Kidney (tissue), 14 donors: Measurements from ENCODE around the gene ZNF827. TPM values are rescaled to one million over a fixed set of nuclear protein-coding genes. Genes with fewer than 3 reads are reported as not detected.

Experiments
- DNase-seq, 5 donors: peaks; one replicate each; pipeline ENCODE4 v3.0.0-alpha.2; 2013 to 2020
- FAIRE-seq: peaks from 2 replicates; lab custom pipeline; 2012; peaks lifted over from hg19 to GRCh38; lab: Jason Lieb, UNC
- H3K27ac ChIP-seq, 2 donors: one replicate each; pipeline ENCODE4 v1.7.0; 2013; ENCODE audit warnings: low read depth in 2 of 2, low read length in 2 of 2, inconsistent platforms in 1 of 2
- H3K27me3 ChIP-seq: one replicate; pipeline ENCODE4 v1.7.1; 2013; ENCODE audit warnings: low read length, inconsistent platforms; ENCODE audit not compliant: control insufficient read depth, insufficient read depth
- H3K36me3 ChIP-seq, 3 donors: one replicate each; pipeline versions ENCODE4 v1.7.0 to v1.7.1; 2013; ENCODE audit warnings: low read length in 3 of 3, control low read depth in 1 of 3, inconsistent platforms in 1 of 3; ENCODE audit not compliant: insufficient read depth in 3 of 3, control insufficient read depth in 2 of 3
- H3K4me1 ChIP-seq, 3 donors: one replicate each; pipeline versions ENCODE4 v1.7.0 to v1.7.1; 2013; ENCODE audit warnings: low read length in 3 of 3, inconsistent platforms in 1 of 3, low read depth in 1 of 3; ENCODE audit not compliant: control insufficient read depth in 2 of 3, insufficient read depth in 2 of 3
- H3K4me3 ChIP-seq, 3 donors: one replicate each; pipeline versions ENCODE4 v1.7.0 to v1.8.1; 2013; ENCODE audit warnings: low read length in 3 of 3, control low read depth in 1 of 3, inconsistent platforms in 1 of 3
- H3K9ac ChIP-seq, 3 donors: one replicate each; pipeline versions ENCODE4 v1.7.0 to v1.7.1; 2013; ENCODE audit warnings: low read length in 3 of 3, control low read depth in 1 of 3, inconsistent platforms in 1 of 3
- H3K9me3 ChIP-seq, 3 donors: one replicate each; pipeline versions ENCODE4 v1.7.0 to v1.7.1; 2013; ENCODE audit warnings: low read length in 3 of 3, control low read depth in 1 of 3, inconsistent platforms in 1 of 3; ENCODE audit not compliant: control insufficient read depth in 2 of 3, insufficient read depth in 1 of 3
- intact Hi-C: fragments of 100-400 bp; cut with DNase I; formaldehyde crosslinking; loops from one replicate; pipeline ENCODE4 v1.11.1; 2022
- polyA plus RNA-seq: library from polyadenylated mRNA; stranded (reverse); fragments of 350-450 nt; fragmentation: Illumina TruSeq; extraction: RNeasy Lipid Tissue Mini Kit (QIAGEN cat#74804); gene quantifications from one replicate; pipeline ENCODE4 v1.2.3, GENCODE V29; 2014; ENCODE audit warnings: low read depth, low replicate concordance; ENCODE audit not compliant: insufficient read depth
- total RNA-seq: library from RNA; stranded (reverse); fragmentation: NEBNext Ultra II Directional; extraction: Animal tissue kit (Norgen Biotek cat#: 25700); gene quantifications from one replicate; pipeline ENCODE4 v1.2.1, GENCODE V29; 2021
- TF ChIP-seq, protein P1 (sequence below): IDR thresholded peaks from 3 replicates; pipeline ENCODE4 v1.5.1; 2012; ENCODE audit warnings: mild to moderate bottlenecking, moderate library complexity, borderline replicate concordance; ENCODE audit not compliant: insufficient read depth; ENCODE audit errors: extremely low read depth
- donor health status: control.
- donor health status: control.
- donor health status: control.
- donor health status: control.
- donor health status: control.
- donor health status: DM: yes; HTN: yes; CAD: no.
- donor health status: Normal renal cell carcinoma (clear cell type).

The ZNF827 gene
- total and polyA plus RNA-seq, 2 donors from 2014 or later, result 3.5 to 22.6 TPM

DNA sequence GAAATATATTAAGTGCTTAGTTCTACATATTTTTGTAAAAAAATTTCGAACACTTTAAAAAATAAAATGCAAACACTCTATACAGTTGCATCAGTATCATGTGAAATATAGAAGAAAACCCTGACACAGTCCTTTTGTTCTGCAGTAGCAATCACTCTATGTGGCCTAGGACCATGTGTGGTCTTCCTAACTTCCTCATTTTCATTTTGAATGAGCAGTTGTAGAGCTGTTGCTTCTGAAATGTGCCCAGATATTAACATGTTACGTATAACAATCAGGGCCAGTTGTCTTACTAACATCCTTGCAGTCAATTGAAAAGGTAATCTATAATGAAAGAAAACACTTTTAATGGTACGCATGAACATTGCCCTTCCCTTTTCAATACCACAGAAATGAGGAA is 107.9 kb downstream of the ZNF827 start:
- TF ChIP-seq, protein P1, sequence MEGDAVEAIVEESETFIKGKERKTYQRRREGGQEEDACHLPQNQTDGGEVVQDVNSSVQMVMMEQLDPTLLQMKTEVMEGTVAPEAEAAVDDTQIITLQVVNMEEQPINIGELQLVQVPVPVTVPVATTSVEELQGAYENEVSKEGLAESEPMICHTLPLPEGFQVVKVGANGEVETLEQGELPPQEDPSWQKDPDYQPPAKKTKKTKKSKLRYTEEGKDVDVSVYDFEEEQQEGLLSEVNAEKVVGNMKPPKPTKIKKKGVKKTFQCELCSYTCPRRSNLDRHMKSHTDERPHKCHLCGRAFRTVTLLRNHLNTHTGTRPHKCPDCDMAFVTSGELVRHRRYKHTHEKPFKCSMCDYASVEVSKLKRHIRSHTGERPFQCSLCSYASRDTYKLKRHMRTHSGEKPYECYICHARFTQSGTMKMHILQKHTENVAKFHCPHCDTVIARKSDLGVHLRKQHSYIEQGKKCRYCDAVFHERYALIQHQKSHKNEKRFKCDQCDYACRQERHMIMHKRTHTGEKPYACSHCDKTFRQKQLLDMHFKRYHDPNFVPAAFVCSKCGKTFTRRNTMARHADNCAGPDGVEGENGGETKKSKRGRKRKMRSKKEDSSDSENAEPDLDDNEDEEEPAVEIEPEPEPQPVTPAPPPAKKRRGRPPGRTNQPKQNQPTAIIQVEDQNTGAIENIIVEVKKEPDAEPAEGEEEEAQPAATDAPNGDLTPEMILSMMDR, result no peak
- DNase-seq (no peak), FAIRE-seq (no peak)
- intact Hi-C loops, result no loop called here
- Histone ChIP-seq H3K9me3 (no peaks in the 10 kb centered on the region), H3K27me3 (no peaks in the 10 kb centered on the region), H3K4me1 (no peaks in the 10 kb centered on the region), H3K4me3 (no peak overlapping the region), H3K27ac (no peak overlapping the region), H3K9ac (no peak overlapping the region), H3K36me3 (no peaks in the 10 kb centered on the region)

DNA sequence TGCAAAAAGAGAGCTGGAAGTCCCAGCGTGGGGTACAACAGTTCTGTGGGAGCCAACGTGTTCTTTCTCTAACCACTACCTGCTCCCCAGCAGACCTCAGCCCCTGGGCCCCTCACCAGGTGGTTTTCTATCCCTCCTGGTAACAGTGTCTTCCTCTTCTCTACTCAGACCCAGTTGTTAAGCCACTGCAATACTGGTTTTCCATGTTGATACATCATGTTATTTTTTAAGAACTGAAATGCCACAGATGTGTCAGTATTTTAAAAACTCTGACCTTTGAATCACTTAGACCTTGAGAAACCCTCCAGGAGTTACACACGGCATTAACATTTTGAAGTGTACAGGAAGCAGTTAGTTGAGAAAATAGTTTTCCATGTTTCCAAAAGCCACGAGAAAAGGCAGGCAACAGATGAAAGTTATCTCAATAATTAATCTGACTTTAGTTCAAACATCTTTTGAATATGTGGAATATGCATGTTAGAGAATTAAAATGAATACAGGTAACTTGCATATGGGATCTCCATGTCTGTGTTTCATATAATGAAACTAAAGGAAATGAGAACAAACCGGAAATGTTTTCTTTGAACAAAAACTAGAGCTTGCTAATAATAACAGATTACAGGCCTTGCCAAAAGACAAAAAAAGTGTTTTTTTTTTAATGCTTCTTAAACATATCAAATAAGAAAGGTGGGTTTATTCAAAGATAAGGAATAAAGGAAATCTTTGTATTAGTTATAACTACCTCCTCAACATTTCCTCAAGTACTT is 108.8 kb downstream of the ZNF827 start:
- peaks cover 0 to 3% (median 0%) of the 10 kb centered on the region in 3 donors for H3K36me3 ChIP-seq
- DNase-seq, result no peak
- H3K4me3 ChIP-seq, result no peak overlapping the region
- FAIRE-seq, result no peak
- H3K9ac ChIP-seq, result no peak overlapping the region
- no peaks in the 10 kb centered on the region for H3K9me3 ChIP-seq
- no peaks in the 10 kb centered on the region for H3K4me1 ChIP-seq
- intact Hi-C loops, result no loop called here
- TF ChIP-seq, protein P1, result no peak
- no peak overlapping the region for H3K27ac ChIP-seq
- H3K27me3 ChIP-seq, result no peaks in the 10 kb centered on the region

DNA sequence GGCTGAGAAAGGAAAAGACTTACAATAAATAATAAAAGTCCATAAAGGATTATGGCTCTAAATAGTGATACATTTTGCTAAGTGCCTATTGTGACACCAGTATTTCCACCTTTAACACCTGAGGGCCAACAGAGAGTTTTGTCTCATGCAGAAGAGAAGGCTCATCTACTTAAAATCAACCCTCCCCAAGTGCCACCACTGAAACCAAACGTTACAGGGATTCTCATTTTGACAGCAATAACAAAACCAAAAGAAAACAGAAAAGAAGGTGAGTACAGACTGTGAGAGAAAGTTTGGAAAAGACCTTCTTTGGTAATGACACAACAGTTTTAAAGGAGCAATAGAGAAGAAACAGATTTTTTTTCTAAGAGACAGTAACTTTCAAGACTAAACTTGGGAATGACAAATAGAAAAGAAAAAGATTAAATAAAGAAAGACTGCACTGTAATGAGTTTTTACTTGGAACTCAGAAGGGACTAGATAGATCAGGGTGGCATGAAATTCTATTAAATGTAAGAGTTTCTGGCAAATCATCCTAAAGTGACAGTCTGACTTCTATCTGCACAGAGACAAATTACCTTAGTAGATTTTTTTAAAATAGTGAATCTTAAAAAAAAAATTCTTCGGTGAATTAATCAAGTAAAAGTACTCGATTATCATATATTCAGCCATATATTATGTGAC is 109.7 kb downstream of the ZNF827 start:
- Histone ChIP-seq H3K27ac (no peak overlapping the region), H3K4me3 (no peak overlapping the region), H3K9me3 (no peaks in the 10 kb centered on the region), H3K4me1 (no peaks in the 10 kb centered on the region), H3K36me3 (peaks cover 0 to 3% (median 0%) of the 10 kb centered on the region in 3 donors), H3K27me3 (no peaks in the 10 kb centered on the region), H3K9ac (no peak overlapping the region)
- no peak for FAIRE-seq
- DNase-seq, result no peak
- intact Hi-C loops, result no loop called here
- TF ChIP-seq, protein P1, result no peak
